Activated CD4-positive, CD25-positive, alpha-beta regulatory T cell treated with anti-CD3 and anti-CD28 coated beads, Interleukin-2, amount 50 U/mL, for 24 hours (primary cell): ENCODE measurements around the gene NDUFS4.
"Not testable (repeated sequence)": the region's sequence is repeated elsewhere in the genome, so short reads cannot be mapped to it uniquely, and the experiment has no call there.

Experiments
- ATAC-seq, 2 donors: fragments of 150-1000 bp; cut with Tn5 transposase; one replicate each; pipeline ENCODE4 v1.10.0; 2021; ENCODE audit warnings: mild to moderate bottlenecking in 1 of 2, moderate library complexity in 1 of 2

The NDUFS4 gene

GRCh38 chr5:53560506-53561191 lies at the start of gene NDUFS4:
NDUFS4 (plus strand) TSS chr5:53560639; CDS start chr5:53560663, 24 bp downstream.
- ATAC-seq, result peak; percentile 85

GRCh38 chr5:53512539-53512938 lies 47.9 kb upstream of the NDUFS4 start:
- ATAC-seq, result no peak

GRCh38 chr5:53515988-53516387 lies 44.5 kb upstream of the NDUFS4 start:
- no peak for ATAC-seq

- no peak for ATAC-seq
Measured at GRCh38 chr5:53520813-53521212, 39.6 kb upstream of the NDUFS4 start.

GRCh38 chr5:53537711-53538110 lies 22.7 kb upstream of the NDUFS4 start:
- ATAC-seq, result no peak

- not testable (repeated sequence) for ATAC-seq
Measured at GRCh38 chr5:53540739-53541138, 19.7 kb upstream of the NDUFS4 start.

- ATAC-seq, result no peak
Measured at GRCh38 chr5:53541859-53542258, 18.6 kb upstream of the NDUFS4 start.

- no peak for ATAC-seq
Measured at GRCh38 chr5:53542926-53543325, 17.5 kb upstream of the NDUFS4 start.

GRCh38 chr5:53543401-53543800 lies 17.0 kb upstream of the NDUFS4 start:
- ATAC-seq, result no peak

- ATAC-seq, result no peak
Measured at GRCh38 chr5:53545744-53546143, 14.7 kb upstream of the NDUFS4 start.

- ATAC-seq, result no peak
Measured at GRCh38 chr5:53547226-53547625, 13.2 kb upstream of the NDUFS4 start.

- not testable (repeated sequence) for ATAC-seq
Measured at GRCh38 chr5:53548501-53548900, 11.9 kb upstream of the NDUFS4 start.

- ATAC-seq, result no peak
Measured at GRCh38 chr5:53549792-53550191, 10.6 kb upstream of the NDUFS4 start.

- ATAC-seq, result no peak
Measured at GRCh38 chr5:53552561-53552960, 7.9 kb upstream of the NDUFS4 start.

GRCh38 chr5:53554444-53554843 lies 6.0 kb upstream of the NDUFS4 start:
- ATAC-seq, result no peak

GRCh38 chr5:53555160-53555559 lies 5.3 kb upstream of the NDUFS4 start:
- ATAC-seq, result no peak

GRCh38 chr5:53556001-53556400 lies 4.4 kb upstream of the NDUFS4 start:
- ATAC-seq, result no peak

GRCh38 chr5:53557386-53557785 lies 3.1 kb upstream of the NDUFS4 start:
- ATAC-seq, result no peak

- no peak for ATAC-seq
Measured at GRCh38 chr5:53558966-53559365, 1.5 kb upstream of the NDUFS4 start.

- ATAC-seq, result no peak
Measured at GRCh38 chr5:53560028-53560427, 411 bp upstream of the NDUFS4 start.

- ATAC-seq, result no peak
Measured at GRCh38 chr5:53568401-53568800, 8.0 kb downstream of the NDUFS4 start.

- no peak for ATAC-seq
Measured at GRCh38 chr5:53568871-53569270, 8.4 kb downstream of the NDUFS4 start.

GRCh38 chr5:53569453-53569852 lies 9.0 kb downstream of the NDUFS4 start:
- ATAC-seq, result no peak

GRCh38 chr5:53571403-53571802 lies 11.0 kb downstream of the NDUFS4 start:
- ATAC-seq, result no peak

GRCh38 chr5:53575101-53575500 lies 14.7 kb downstream of the NDUFS4 start:
- ATAC-seq, result no peak
